SK-MEL-5 (cell line): Measurements from ENCODE around the gene ST6GALNAC3. TPM values are rescaled to one million over a fixed set of nuclear protein-coding genes. Genes with fewer than 3 reads are reported as not detected.
A peak's percentile ranks its signal among the peaks of the same experiment; 100 is the strongest.

ENCODE experiments used
- DNase-seq: peaks from one replicate; pipeline ENCODE4 v3.0.0-alpha.2; 2016; ENCODE audit warnings: low read depth, low spot score
- in situ Hi-C: cut with HindIII; loops from 2 replicates; pipeline ENCODE4 v1.10.0; 2016; ENCODE audit warnings: low sequenced_read_pairs, high pct_unique_total_duplicates, low pct_unique_long_range_greater_than_20kb
- total RNA-seq: library from RNA; depleted of rRNA; stranded (reverse); fragments of >200 nt; shearing (Covaris generic); gene quantifications from 2 replicates; pipeline ENCODE4 v1.2.3, GENCODE V29; 2014

The ST6GALNAC3 gene
- total RNA-seq, 1 experiment from 2014 or later: 70.7 TPM

DNA sequence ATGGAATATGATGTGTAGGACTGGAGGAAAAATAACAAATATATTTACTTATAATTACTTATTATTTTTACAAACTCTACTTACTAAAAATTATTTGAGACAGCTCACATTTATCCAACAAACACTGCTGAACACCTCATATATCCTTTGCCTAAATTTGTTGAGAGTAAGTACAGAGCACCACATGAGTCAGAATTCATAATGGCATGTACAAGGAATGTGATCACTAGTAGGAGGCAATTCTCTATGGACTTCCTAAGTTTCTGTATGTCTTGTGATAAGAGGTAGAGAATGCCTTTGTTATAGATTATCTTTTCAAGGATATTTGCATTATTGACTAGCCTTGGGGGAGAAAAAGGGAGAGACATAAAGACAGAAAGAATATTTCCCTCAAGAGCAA, 8.2 kb upstream of the ST6GALNAC3 start:
- no peak for DNase-seq
- in situ Hi-C loops: no loop called here

DNA sequence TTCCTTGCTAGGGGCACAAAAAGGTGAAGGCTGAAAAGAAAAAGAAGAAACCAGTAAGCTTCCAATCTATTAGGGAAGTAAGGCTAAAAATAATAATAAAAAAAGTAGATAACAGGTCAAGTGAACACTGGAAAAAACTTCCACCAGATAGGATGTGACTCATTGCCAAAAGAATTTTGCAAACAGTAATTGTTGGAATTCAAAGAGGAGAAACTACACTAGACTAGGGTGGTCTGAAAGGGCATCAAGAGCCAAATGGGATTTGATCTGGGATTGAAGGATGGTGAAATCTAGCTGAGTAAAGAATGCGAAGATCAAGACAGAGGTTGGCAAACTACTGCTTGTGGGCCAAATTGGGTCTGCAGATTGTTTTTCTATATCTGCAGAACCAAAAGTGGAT, 6.0 kb upstream of the ST6GALNAC3 start:
- in situ Hi-C loops: no loop called here
- no peak for DNase-seq

DNA sequence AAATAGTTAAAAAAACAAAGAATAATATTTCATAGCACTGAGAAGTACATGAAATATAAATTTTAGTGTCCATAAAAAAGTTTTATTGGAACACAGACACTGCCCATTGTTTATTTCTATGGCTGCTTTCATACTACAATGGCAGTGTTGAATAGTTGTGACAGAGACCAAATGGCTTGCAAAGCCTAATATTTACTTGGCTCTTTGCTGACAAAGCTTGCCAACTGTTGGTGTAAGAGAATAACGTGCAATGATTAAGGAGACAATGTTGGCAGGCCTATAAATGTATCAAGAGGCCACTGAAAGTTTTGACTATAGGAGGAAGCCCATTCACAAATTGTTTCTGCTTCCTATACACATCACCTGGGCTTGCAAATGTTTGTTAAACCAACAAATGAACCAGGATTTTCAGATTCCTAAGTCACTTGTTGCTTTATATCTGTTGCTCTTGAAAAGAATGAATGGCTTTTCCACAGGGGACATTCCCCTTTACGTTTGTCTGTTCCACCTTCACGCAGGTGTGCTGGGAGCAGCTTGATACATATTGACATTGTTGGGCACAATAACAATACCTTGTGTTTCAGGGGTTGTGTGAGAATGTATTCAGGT, 5.5 kb upstream of the ST6GALNAC3 start:
- in situ Hi-C loops: no loop called here
- DNase-seq: no peak

DNA sequence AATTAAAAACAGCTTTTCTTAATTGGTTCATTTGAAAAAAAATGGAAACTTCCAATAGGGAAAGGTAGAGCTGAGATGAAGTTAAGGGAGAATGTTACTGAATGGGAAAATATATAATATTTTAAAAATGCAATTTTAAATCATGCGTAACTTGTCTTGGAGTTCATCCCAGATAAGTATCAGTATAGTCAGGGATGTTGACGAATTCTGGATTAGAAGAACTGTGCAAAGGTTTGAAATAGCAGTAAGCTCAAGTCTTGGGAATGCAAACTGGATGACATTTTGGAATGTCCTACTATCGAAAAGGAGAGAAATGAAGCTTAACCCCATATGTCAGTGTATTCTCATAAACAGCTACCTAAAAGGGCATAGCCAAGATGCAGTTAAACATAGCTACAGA, 4.0 kb upstream of the ST6GALNAC3 start:
- DNase-seq: no peak
- in situ Hi-C loops: no loop called here

DNA sequence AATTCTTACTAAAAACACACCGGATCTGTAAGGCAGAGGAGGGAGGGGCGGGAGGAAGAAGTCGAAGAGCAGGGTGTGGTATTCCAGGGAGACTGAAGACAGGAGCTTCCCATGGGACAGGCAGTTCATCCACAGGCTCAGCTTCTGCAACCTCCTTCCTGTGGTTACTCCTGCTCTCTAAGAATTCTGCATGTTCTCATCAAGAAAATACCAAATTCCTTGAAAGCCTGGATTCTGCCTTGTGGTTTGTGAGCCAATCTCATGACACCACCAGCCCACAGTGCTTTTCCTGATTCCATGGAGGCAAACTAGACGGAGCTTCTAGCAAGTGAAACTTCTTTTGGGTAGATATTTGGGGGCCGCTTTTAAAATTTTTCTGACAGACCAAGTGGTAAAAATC, 1.1 kb upstream of the ST6GALNAC3 start:
- peak; percentile 87 for DNase-seq
- in situ Hi-C loops: no loop called here

DNA sequence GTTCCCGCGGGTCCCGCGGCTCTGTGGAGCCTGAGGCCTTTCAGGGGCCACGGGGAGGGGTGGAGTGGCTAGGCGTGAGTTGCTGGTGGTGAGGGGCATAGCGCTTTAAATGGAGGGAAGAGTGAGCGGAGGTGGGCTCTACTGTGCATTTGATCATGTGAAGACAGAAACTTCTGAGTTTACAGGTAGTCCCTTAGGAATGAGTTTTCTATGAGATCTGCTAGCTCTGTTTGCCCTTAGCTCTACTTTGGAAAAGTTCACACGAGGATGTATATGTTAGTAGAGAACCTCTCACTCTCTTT, 593 bp downstream of the ST6GALNAC3 start:
- no peak for DNase-seq
- in situ Hi-C loops: no loop called here

DNA sequence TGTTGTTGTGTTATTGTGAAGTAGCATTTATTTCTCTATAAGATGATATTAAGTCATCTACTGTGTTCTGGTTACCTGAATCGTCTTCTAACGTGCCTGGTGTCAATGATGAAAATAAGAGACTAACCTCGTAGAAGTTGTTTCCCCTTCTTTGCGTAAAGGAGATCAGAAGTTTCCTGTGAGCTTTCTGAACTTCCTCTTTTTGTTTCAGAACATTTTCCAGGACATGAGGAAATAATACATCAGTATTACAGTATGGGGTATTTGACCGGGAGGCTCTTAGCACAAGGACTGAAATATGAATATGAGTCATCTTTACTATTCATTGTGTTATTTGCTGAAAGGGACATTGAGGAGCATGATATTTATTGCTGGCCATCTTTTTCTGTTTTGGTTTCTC, 1.3 kb downstream of the ST6GALNAC3 start:
- in situ Hi-C loops: no loop called here
- peak; percentile 69 for DNase-seq

DNA sequence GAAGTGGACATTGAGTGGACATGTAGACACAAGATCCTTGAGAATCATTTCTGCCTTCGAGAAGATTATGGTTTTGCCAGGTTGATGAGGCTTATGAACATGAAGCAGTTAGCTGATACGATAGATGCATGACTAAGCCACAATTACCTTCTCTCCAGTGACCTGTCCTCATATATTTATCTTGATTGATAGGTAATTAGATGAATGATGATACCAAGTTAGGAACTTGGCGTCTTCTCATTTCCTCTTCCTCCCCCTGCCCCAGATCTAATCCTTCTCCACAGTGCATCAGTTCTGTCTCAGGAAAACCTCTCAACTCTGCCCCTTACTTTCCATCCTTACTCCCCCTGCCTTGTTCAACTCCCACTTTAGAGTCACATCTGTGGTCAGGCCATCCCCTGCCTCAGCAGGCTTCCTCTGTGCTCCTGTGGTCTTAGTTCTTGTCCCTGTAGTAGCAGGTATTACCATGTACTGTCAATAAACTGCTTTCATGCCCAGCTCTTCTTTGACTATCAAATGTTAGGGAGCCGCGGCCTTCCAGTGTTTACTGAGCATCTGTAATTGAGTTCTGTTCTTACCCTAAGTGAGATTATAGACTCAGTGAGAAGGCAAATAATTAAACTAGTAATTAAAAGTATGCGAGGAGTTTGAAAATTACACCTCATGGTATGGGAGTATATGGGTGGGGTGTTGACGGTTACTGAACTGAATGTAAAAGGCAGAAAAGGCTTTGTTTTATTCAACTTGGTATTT, 5.1 kb downstream of the ST6GALNAC3 start:
- in situ Hi-C loops: no loop called here
- DNase-seq: no peak

DNA sequence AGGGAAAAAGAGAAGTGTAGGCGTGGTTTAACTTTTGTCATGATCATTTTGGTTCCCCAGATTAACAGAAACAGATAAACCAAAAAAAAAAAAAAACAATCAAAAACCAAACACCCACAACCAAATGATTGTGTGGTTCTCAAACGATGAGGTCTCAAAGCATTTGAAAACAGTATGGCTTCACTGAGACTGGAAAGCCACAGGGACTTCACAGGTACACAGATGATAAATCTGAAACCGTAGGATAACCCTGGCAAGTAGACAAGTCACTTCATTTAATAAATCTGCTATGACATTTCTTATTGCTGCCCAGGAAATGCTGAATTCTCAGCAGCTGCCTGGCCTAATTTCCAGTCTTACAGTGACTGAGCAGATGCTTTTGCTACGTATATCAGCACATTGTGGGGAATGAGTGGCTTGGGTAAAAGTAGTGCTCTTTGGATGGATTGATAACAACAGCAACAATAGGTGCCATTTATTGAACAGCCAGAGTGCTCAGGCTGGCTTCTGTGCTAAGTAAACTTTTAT, 6.1 kb downstream of the ST6GALNAC3 start:
- in situ Hi-C loops: no loop called here
- no peak for DNase-seq

DNA sequence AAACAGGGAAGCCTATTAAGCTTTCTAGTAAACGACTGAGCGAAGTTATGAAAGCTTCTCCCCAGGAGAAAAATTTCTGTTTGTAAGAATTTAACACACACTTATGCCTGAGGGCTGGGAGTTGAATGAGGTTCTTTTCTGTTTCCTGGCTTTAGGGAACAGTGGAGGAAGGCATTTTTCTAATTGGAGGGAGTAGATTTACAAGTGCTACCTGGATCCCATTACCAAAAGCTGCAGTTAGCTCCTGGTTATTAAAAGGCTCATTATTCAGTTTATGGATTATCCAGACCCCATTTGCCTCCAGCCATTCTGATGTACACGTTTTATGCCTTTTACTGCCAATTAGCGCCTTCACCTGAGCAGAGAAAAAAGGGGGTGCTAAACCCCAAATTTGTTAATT, 7.5 kb downstream of the ST6GALNAC3 start:
- DNase-seq: no peak
- in situ Hi-C loops: no loop called here

DNA sequence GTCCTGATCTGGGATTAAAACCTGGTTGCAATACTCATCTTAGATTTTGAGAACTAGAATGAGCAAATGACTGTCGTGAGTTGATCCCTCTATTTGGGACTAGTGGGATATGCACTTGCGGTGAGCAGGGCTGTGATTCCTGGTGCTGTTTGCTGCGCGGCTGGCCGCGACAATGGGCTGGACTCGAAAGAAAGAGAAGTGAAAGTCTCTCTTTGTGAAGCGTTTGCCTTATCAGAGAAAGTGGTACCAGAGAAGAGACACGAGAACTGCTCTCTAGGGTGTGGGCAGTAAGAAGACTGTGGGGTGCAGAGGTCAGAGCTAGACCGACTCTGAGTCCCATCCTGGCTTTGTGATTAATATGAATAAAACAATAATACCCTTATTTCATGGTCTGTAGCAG, 8.6 kb downstream of the ST6GALNAC3 start:
- in situ Hi-C loops: no loop called here
- peak; percentile 26 for DNase-seq

DNA sequence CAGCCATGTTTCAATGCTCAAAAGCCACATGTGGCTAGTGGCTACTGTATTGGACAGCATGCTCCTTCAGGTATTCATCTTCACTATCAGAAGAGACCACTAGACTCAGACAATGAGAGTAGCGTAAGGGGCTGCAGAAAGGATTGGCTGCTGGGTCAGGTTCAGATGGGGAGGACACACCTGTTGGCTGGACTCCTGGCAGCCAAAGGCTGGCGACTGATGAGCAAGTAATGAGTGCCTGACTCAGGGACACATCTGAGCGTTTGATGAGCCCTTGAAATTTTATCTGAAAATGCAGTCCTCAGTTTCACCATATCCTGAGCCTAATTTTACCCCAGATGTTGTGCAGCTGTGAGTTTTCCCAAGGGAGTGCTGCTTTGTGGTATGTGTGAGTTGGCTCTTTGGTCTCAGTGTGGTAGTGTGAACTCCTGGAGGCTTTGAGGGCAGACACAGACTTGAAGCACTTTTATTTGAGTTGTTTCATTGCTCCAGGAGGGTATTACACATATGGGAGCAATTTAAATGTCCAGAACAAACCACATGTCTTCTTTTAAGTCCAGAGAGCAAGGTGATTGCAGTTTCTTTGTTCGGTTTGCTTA, 9.6 kb downstream of the ST6GALNAC3 start:
- DNase-seq: no peak
- in situ Hi-C loops: no loop called here

DNA sequence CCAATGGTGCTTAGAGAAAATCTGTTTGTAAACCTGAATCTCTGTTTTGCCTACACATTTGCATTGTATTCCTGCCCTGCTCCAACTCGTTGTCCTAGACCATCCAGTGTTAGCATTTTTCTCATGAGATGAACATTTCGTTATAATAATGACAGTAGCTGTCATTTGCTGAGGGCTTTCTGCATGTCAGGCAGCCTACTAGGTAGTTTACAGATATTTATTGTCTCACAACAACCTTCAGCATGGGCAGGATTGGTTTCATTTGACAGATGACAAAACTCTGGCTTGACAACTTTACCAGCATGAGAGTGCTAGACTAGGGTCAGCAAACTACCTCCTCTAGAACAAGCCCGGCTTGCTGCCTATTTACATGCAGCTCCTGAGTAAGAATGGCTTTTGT, 10.1 kb downstream of the ST6GALNAC3 start:
- in situ Hi-C loops: no loop called here
- DNase-seq: no peak

DNA sequence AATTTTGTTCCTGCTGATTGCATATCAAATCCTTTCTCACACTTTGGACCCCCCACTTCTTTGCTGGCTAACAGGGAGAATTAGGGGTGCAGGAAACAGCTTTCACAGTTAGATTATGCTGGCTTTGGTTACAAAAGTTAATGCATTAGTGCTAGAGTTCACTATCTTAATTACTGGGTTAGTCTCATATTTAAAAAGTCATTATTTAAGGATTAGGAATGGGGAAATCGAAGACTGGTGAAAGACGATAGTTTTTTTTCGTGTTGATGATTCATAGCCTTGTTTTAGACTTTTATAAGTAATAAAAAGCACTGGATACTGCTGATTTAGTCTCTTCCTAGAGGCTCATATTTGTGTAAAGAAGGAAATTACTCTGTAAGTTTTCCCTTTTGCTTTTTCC, 11.6 kb downstream of the ST6GALNAC3 start:
- DNase-seq: no peak
- in situ Hi-C loops: no loop called here

DNA sequence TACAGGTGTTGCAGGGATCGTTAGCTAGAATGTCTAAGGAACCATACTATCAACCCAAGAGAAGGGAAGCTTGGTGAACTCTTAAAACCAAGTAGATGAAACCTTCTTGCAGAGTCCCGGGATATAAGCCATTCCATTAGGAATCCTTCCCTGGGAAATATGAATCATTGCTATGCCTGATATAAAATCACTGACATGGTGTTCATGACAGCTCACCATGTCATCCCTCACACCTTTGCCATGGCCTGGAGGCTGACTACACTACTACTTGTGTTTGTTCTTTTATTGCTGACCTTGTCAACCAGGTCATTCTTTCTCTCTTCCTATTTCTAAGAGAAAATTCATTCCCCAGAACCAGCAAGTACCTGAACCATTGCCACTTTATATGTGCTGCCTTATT, 12.1 kb downstream of the ST6GALNAC3 start:
- in situ Hi-C loops: no loop called here
- no peak for DNase-seq

DNA sequence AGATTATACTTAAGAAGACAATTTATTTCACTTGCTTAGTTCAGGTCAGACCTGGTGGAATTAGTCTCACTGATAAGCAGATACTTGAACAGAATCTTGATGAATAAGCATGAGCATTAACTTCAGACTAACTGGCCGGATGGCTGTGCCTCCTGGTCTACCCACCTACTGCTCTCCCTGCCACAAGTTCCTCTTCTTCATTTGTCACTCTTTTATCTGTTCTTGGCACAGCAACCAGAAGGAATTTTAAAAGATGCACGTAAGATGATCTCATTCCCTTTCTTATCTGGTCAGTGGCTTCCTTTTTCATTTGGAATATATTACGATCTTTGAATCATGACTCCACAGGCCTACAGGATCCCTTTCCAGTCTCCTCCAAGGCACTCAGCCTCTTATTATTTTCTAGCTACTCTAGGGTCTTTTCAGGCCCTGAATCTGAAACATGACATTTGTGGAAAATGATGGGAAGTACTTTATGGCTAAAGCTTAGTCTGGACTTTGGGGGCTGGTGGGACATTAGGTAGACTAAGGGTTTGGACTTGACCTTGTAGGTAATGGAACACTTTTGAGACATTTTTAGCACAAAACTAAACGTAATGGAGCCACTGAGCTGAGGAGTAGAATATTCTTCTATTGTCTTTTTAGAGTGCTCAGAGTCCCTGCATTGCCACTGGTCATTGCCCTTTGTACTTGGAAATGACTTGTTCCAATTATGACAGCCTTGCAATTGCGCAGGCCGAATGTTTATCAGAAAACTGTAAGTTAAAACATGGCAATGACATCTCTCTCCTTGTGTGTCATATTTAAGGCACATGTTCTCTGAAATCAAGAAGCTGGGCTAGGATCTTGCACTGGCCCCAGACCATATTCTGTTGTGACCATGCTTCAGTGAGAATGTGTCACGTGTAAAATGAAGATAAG, 16.0 kb downstream of the ST6GALNAC3 start:
- DNase-seq: no peak
- in situ Hi-C loops: no loop called here

DNA sequence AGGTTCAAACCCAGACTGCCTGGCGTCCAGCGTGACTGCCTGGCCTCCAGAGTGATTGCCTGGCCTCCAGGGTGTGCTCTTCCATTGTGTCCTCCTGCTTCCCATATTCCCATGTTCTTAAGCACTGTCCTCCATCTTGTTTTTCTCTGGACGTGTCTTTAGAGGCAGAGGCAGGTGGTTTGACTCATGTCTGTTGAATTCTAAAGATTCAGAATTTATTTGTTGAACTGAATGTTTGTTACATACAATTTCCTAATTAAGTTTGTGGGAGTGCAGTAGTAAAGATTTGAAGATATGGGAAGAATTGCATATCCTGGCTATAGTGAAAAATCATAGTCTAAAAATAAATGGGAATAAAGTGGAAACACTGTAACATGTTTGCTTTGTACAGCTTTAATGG, 18.3 kb downstream of the ST6GALNAC3 start:
- in situ Hi-C loops: no loop called here
- no peak for DNase-seq
